ENCODE measurements around the gene DPYSL5. TPM values are rescaled to one million over a fixed set of nuclear protein-coding genes. Genes with fewer than 3 reads are reported as not detected.

DPYSL5 gene
- total and polyA plus RNA-seq, 2 of the 8 experiments (the other 6 are each of a cell fraction or from before 2014, with no cell fraction given) = 11.9 to 16.4 TPM

DNA sequence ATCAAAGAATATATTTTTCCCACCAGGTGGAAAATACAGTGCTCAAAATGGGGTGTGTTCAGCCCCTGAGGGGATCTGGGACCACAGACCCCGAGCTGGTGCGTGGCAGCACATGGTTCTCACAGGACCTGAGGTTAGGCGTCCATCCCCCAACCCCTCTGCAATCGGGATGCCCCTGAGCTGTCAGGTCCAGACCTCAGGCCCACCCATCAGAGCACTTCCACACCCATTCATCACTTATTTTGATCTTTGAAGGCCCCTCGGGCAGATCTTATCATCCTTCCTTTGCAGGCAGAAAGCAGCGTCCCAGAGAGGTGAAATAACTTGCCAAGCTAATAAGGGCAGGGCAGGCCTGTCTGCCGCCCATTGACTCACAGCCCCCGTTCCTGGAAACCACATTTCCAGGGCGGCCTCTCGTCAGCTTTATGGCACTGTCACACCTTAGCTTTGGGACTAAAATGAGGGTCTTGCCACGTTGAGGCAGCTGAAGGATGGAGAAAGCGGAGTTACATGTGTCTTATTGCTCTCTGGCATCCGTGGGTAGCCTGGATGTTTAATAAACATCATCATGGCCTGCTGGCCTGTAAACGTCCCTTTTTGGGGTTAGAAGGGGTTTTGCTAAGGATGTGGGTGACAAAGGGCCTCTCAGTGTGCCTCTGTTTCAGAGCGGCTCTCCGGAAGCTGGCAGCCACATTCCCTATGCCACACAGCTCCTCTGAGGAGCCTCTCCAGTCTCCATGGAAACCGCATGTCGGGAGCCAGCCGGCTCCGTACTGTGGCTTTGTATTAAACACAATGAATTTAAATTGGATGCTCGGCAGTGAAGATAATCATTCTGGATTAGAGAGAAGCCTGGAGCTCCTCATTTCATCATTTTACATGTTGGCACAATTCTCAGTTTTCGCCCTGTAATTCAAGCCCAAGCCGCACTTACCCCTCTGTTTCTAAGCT is 64.3 kb downstream of the DPYSL5 start:
- Histone ChIP-seq H3K36me3 (ENCODE audit: control insufficient read depth in 2 of 4, insufficient read depth in 4 of 4, low read length in 3 of 4) (no peaks in the 10 kb centered on the region), H3K14ac (ENCODE audit: insufficient read length) (no peak overlapping the region), H3K9ac (replicated peaks in 1 of 4; ENCODE audit: extremely low read depth in 1 of 4, low read depth in 3 of 4, low read length in 3 of 4) (peak overlapping the region in 1 of 4 experiments; percentile 7; a peak in 1 of 7 replicates), H2BK5ac (ENCODE audit: low read depth, low read length) (no peak overlapping the region; the same call in 1 of the 2 replicates), H3K4me1 (replicated peaks in 1 of 4; ENCODE audit: control insufficient read depth in 3 of 4, insufficient read depth in 4 of 4, low read length in 3 of 4) (peaks cover 10 to 30% (median 20%) of the 10 kb centered on the region in 4 experiments), H3K4ac (replicated peaks; ENCODE audit: insufficient read length, low read depth, low read length) (peak overlapping the region; percentile 41), H2BK12ac (ENCODE audit: low read depth, low read length) (peak overlapping the region; percentile 9; the same call in 1 of the 2 replicates), H4K5ac (ENCODE audit: insufficient read length, low read depth, low read length) (no peak overlapping the region), H2BK120ac (replicated peaks; ENCODE audit: low read depth, low read length) (peak overlapping the region; percentile 40), H3K23ac (ENCODE audit: insufficient read length) (no peak overlapping the region), H3K9me3 (ENCODE audit: insufficient read depth in 2 of 2, low read depth in 1 of 2, low read length in 1 of 2) (no peaks in the 10 kb centered on the region), H2BK15ac (ENCODE audit: low read length) (no peak overlapping the region), H3K4me3 (ENCODE audit: extremely low read depth in 1 of 4, insufficient read depth in 2 of 4, low read depth in 3 of 4, low read length in 4 of 4) (peak overlapping the region in 2 of 4 experiments; percentile 13 to 48; a peak in 3 of 8 replicates), H3K18ac (ENCODE audit: extremely low read depth, low read length) (peak overlapping the region; percentile 75), H3K79me2 (ENCODE audit: control insufficient read depth in 1 of 2, insufficient read depth in 2 of 2, low read length in 2 of 2) (no peaks in the 10 kb centered on the region), H3K79me1 (ENCODE audit: low read depth, low read length) (no peaks in the 10 kb centered on the region), H4K20me1 (replicated peaks in 1 of 2; ENCODE audit: control insufficient read depth in 1 of 2, insufficient read depth in 2 of 2, low read length in 2 of 2) (peaks cover 0 to 1% of the 10 kb centered on the region in 2 experiments), H3K4me2 (ENCODE audit: insufficient read depth in 1 of 2, low read depth in 2 of 2, low read length in 2 of 2) (peak overlapping the region; percentile 57 to 63), H3K56ac (replicated peaks; ENCODE audit: insufficient read length, low read depth, low read length) (no peak overlapping the region), H2AFZ (ENCODE audit: low read length) (no peak overlapping the region), H4K91ac (replicated peaks; ENCODE audit: insufficient read length, low read length) (peak overlapping the region; percentile 57), H3K23me2 (ENCODE audit: low read depth, low read length) (no peaks in the 10 kb centered on the region), H3K27me3 (replicated peaks in 1 of 4; ENCODE audit: control insufficient read depth in 3 of 4, extremely low read depth in 1 of 4, insufficient read depth in 3 of 4, low read length in 3 of 4) (no peaks in the 10 kb centered on the region; a peak in 1 of 7 replicates), H2BK20ac (ENCODE audit: low read length) (peak overlapping the region; percentile 63; the same call in 1 of the 2 replicates), H3K27ac (ENCODE audit: low read depth, low read length) (no peak overlapping the region), H4K8ac (ENCODE audit: extremely low read depth, insufficient read depth, low read length) (no peak overlapping the region), H2AK5ac (ENCODE audit: low read depth, low read length) (no peak overlapping the region)
- CTCF ChIA-PET (ENCODE audit: partially characterized antibody) = interaction anchor here (0.8 to 6.9 kb wide), 8 partner anchors 9 to 66 kb away, joined by 3 to 39 read pairs (median 4); no protein-coding TSS in a partner anchor
- POLR2A ChIA-PET (ENCODE audit: partially characterized antibody) = interaction anchor here (0.9 to 1.3 kb wide), 5 partner anchors 10 to 66 kb away, joined by 3 to 6 read pairs (median 3); no protein-coding TSS in a partner anchor
- 42% methylated on average over 23 of the region's 23 CpGs; no CpG with 5 or more reads in 1 of the 2 experiments for WGBS, 2 experiments (ENCODE audit: extremely low coverage in 1 of 2, insufficient coverage in 1 of 2, insufficient read length in 1 of 2, insufficient replicate concordance in 2 of 2, low coverage in 1 of 2, low lambda C conversion rate in 2 of 2, missing lambda C conversion rate in 1 of 2)
- DNase-seq (ENCODE audit: low read depth in 1 of 2, low spot score in 2 of 2) (peak in 1 of 2 experiments; percentile 62), FAIRE-seq (peak; percentile 74)
- TF ChIP-seq NRF1 (IDR thresholded peaks at IDR 0.05; ENCODE audit: low read depth, low read length) (no peak), JUND (IDR thresholded peaks at IDR 0.05; ENCODE audit: low read length) (no peak), PHF8 (conservative IDR thresholded peaks at IDR 0.05; ENCODE audit: low read depth, low read length) (no peak), CHD1 (IDR thresholded peaks at IDR 0.05; ENCODE audit: low read depth, low read length) (no peak), RXRA (IDR thresholded peaks at IDR 0.05; ENCODE audit: insufficient read depth, low read depth, low read length) (no peak), ASH2L (IDR thresholded peaks at IDR 0.05; ENCODE audit: low read length) (peak; percentile 57), CTBP2 (IDR thresholded peaks at IDR 0.05; ENCODE audit: borderline replicate concordance, insufficient read depth, insufficient read length, low read length) (no peak), CBX5 (IDR thresholded peaks at IDR 0.05; ENCODE audit: low read depth, low read length) (no peak), CREB1 (IDR thresholded peaks at IDR 0.05) (no peak), JUN (IDR thresholded peaks at IDR 0.05; ENCODE audit: low read depth, low read length) (no peak), YY1 (IDR thresholded peaks at IDR 0.05; ENCODE audit: low read depth, low read length) (0 out of 2 replicates have a peak, but pooled peaks have one; percentile 24)
